GM12873 (cell line): ENCODE data around the gene TMEM198.

Experiments used
- CTCF ChIP-seq: IDR thresholded peaks from 2 replicates; pipeline ENCODE4 v1.5.1; 2012; ENCODE audit warnings: low read depth, mild to moderate bottlenecking, moderate library complexity, low read length, control low read depth; ENCODE audit not compliant: insufficient read depth; ENCODE audit errors: missing control alignments

Gene TMEM198

GRCh38 chr2:219522111-219523030 is 21.5 kb upstream of the TMEM198 start:
- no peak for TF ChIP-seq CTCF

- no peak for TF ChIP-seq CTCF
Observed at GRCh38 chr2:219523031-219523671, 20.7 kb upstream of the TMEM198 start.

GRCh38 chr2:219524817-219525216 is 19.0 kb upstream of the TMEM198 start:
- no peak for TF ChIP-seq CTCF

- no peak for TF ChIP-seq CTCF
Observed at GRCh38 chr2:219525533-219526232, 18.1 kb upstream of the TMEM198 start.

- no peak for TF ChIP-seq CTCF
Observed at GRCh38 chr2:219526320-219527075, 17.3 kb upstream of the TMEM198 start.

GRCh38 chr2:219527076-219527394 is 16.8 kb upstream of the TMEM198 start:
- no peak for TF ChIP-seq CTCF
